ENCODE measurements around the gene COMT.

COMT gene

DNA sequence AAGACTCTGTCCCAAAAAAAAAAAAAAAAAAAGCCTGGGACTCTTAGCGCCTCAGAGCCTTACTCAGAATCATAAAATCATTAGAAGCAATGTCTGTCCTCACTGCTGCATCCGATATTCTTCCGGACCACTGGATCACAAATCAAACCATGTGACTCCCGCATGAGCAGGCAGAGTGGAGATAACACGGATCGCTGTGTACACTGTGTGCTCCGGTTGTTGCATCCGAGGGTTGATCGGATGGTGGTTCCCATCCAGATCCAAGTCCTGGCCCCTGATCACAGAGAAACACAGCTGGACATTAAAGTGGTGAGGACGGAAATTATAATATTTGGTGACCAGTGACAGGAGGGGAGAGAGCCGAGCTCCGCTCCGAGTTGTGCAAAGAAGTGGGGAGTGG is 9.8 kb downstream of the COMT start:
- Histone ChIP-seq H3K36me3 (peaks cover 0 to 50% (median 34%) of the 10 kb centered on the region in 11 experiments; a peak in 16 of 22 replicates), H3K4me3 (no peak overlapping the region), H3K27ac (peak overlapping the region in 4 of 11 experiments; percentile 14 to 56 (median 22); a peak in 7 of 22 replicates), H3K9ac (peak overlapping the region in 2 of 11 experiments; percentile 2 to 49; a peak in 2 of 22 replicates), H3K27me3 (no peaks in the 10 kb centered on the region), H3K9me3 (replicated peaks in 1 of 11) (no peaks in the 10 kb centered on the region), H3K4me1 (peaks cover 57 to 100% (median 96%) of the 10 kb centered on the region in 10 experiments), H3K4me2 (peak overlapping the region in 9 of 11 experiments; percentile 17 to 99 (median 62); a peak in 18 of 22 replicates), H4K20me1 (peaks cover 34 to 93% (median 78%) of the 10 kb centered on the region in 11 experiments)
- TF ChIP-seq Cebpa-rat (IDR thresholded peaks at IDR 0.05) = no peak

DNA sequence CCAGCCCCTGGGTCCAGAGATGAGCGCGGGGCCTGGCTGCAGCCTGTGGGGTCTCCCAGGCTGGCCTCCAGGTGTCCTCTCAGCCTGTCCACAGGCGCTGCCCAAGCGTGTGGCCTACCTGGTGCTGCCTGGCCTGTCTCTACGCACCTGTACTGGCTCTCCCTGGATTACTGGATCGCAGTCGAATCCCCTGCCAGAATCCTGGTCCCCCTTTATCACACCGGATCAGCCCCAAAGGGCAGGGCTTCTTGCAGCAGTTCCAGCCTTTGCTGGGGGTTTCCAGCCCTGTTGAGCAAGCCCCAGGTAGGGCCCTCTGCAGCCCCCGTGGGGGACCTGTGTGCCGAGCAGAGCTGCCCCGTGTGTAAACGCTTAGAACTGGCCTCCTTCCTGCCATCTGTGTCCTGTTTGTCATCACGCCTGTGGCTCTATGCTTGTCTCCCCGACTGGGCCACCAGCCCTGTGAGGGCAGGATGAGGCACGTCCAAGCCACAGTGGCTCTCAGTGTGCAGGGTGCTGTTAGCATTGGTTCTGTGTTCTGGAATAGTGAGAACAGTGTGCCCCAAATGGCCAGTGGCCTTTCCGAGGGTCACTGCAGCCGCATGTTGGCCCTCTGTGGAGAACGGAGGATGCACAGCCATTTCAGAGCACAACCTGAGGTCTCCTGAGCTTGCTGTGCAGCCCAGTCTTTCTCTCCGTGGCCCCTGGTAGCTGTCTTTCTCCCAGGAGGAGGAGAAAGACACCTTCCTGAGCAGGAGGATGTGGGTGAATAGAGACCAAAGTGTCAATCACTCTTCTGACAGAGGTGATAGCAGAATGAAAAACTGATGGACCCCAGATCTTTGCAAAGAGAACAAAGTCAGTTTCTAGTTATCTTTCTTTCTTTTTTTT is 13.9 kb downstream of the COMT start:
- Histone ChIP-seq H3K27ac (peak overlapping the region in 7 of 11 experiments; percentile 24 to 58 (median 47); a peak in 11 of 22 replicates), H3K9me3 (replicated peaks in 1 of 11) (no peaks in the 10 kb centered on the region), H3K27me3 (no peaks in the 10 kb centered on the region), H4K20me1 (peaks cover 69 to 99% (median 92%) of the 10 kb centered on the region in 11 experiments), H3K4me3 (no peak overlapping the region), H3K4me2 (peak overlapping the region; percentile 21 to 76 (median 58); a peak in 20 of 22 replicates), H3K4me1 (peaks cover 39 to 96% (median 87%) of the 10 kb centered on the region in 10 experiments), H3K9ac (peak overlapping the region in 9 of 11 experiments; percentile 8 to 53 (median 35); a peak in 10 of 22 replicates), H3K36me3 (peaks cover 0 to 42% (median 22%) of the 10 kb centered on the region in 11 experiments; a peak in 15 of 22 replicates)
- no peak for TF ChIP-seq Cebpa-rat (IDR thresholded peaks at IDR 0.05)

DNA sequence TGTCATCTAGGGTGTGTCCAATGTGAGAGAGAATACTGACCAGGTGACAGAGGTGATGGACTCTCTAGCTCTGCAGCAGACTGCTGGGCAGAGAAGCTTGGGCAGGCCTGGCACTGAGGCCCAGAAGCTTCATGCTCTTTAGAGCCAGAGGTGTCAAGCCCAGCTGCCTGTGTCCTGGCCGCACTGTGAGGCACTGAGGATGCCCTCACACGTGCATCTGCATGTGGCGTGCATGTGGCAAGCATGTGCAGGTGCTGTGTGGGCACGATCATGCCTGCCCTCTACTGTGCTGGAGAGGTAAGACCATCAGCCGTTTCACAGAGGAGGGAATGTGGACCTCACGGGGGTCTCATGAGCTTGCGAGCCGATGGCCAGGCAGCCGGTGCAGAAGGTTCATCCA is 15.9 kb downstream of the COMT start:
- Histone ChIP-seq H3K36me3 (peaks cover 10 to 41% (median 21%) of the 10 kb centered on the region in 11 experiments; a peak in 20 of 22 replicates), H3K27ac (no peak overlapping the region), H3K4me1 (peaks cover 50 to 97% (median 86%) of the 10 kb centered on the region in 10 experiments), H3K9ac (no peak overlapping the region), H3K9me3 (replicated peaks in 1 of 11) (no peaks in the 10 kb centered on the region), H4K20me1 (peaks cover 83 to 99% (median 91%) of the 10 kb centered on the region in 11 experiments), H3K27me3 (no peaks in the 10 kb centered on the region), H3K4me2 (peak overlapping the region in 1 of 11 experiments; percentile 30; a peak in 1 of 22 replicates), H3K4me3 (no peak overlapping the region)
- no peak for TF ChIP-seq Cebpa-rat (IDR thresholded peaks at IDR 0.05)

DNA sequence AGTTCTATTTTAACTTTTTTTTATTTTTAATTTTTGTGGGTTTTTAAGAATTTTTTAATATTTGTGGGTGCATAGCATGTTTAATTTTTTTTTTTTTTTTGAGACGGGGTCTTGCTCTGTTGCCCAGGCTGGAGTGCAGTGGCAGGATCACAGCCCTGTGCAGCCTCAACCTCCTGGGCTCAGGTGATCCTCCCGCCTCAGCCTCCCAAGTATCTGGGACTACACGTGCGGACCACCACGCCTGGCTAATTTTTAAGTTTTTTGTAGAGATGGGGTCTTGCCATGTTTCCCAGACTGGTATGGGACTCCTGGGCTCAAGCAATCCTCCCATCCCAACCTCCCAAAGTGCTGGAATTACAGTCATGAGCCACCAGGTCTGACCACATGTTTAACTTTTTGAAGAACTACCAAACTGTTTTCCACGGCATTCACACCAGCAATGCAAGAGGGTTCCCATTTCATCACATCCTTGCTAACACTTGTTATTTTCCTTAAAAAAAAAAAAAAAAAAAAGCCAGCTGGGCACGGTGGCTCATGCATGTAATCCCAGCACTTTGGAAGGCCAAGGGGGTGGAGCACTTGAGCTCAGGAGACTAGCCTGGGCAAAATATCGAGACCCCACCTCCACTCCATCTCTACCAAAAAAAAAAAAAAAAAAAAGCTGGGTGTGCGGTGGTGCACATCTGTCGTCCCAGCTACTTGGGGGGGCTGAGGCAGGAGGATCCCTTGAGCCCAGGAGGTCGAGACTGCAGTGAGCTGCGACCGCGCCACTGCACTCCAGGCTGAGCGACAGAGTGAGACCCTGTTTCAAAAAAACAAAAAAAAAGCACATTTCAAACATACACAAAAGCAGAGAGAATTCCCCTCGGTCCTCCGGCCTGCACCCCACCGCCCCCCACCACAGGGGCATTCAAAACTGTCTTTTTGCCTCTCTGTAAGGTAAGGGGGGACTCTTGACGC is 16.8 kb downstream of the COMT start:
- no peaks in the 10 kb centered on the region for H3K27me3 ChIP-seq
- H3K4me2 ChIP-seq = peak overlapping the region; percentile 11 to 69 (median 55); a peak in 18 of 22 replicates
- H3K9ac ChIP-seq = peak overlapping the region in 2 of 11 experiments; percentile 17 to 26; a peak in 1 of 22 replicates
- peaks cover 83 to 100% (median 92%) of the 10 kb centered on the region in 11 experiments for H4K20me1 ChIP-seq
- no peaks in the 10 kb centered on the region for H3K9me3 ChIP-seq (replicated peaks in 1 of 11)
- peaks cover 18 to 50% (median 29%) of the 10 kb centered on the region in 11 experiments for H3K36me3 ChIP-seq
- H3K4me1 ChIP-seq = peaks cover 58 to 93% (median 85%) of the 10 kb centered on the region in 10 experiments
- H3K4me3 ChIP-seq = no peak overlapping the region
- TF ChIP-seq Cebpa-rat (IDR thresholded peaks at IDR 0.05) = no peak
- H3K27ac ChIP-seq = peak overlapping the region in 1 of 11 experiments; percentile 10; a peak in 1 of 22 replicates

DNA sequence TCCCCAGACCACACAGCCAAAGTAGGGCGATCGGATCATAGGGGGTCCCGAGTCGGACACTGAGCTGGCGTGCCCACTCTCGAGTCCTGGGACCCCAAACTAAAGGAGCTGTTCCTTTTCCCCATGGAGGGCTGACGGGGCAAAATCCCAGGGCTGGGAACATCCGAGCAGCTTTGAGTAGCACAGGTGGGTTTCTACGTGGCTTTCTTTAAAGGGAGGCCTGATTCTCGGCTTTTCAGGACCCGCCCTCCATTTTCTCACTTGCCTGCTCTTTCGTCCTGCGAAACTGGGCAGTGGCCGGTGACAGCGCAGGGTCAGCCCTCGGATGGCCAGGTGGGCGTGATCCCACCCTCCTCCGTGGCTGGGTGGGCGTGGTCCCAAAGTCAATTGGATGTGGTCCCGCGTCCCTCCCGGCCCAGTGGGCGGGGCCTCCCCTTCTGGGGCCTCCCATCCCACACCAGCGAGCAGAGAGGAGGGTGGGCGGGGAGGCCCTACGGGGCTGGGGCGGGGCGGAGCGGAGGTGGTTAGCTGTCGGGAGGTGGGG is 17.5 kb downstream of the COMT start:
- H3K4me3 ChIP-seq = no peak overlapping the region
- H3K27ac ChIP-seq = peak overlapping the region in 1 of 11 experiments; percentile 10; a peak in 1 of 22 replicates

DNA sequence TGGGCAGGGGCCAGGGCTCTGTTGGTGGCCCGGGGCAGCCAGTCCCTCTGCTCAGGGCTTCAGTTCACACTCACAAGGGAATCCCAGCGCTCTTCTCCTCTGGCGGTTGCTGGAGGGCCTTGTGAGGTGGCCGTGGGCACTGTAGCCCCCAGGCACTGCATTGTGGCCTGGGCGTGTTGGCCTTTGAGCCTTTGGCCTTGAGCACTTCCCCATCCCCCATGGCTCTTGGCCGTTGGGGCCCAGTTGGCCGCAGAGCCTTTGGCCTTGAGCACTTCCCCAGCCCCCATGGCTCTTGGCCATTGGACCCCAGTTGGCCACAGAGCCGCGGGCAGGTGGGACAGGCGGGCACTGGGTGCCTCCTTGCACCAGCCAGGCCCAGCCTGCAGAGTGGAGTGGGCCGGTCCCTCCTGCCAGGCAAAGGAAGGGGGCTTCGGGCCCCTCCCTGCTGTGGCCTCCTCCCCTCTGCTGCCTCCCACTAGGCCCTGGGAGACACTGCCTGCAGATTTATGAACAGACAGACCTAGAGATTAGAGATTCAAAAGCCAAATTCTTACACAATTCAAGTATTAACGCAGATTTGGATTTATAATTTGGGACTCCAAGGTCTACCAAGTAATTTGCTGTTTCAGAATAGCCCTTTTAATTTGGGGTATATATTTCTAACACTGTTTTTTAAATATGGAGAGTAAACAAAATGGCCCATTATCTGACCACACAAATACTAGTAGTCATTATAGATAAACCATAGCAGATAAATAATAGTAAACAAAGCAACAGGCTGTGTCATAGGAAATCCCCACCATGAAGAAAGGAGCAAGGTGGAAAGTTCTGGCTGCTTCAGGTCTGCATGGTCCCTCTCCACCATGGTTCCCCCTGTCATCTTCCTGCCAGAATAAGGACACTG is 18.3 kb downstream of the COMT start:
- peak overlapping the region in 5 of 11 experiments; percentile 1 to 54 (median 29); a peak in 2 of 22 replicates for H3K9ac ChIP-seq
- peak overlapping the region in 2 of 11 experiments; percentile 25 to 26; a peak in 1 of 22 replicates for H3K27ac ChIP-seq
- H3K27me3 ChIP-seq = no peaks in the 10 kb centered on the region
- no peak overlapping the region for H3K4me3 ChIP-seq
- peak overlapping the region in 8 of 11 experiments; percentile 26 to 51 (median 40); a peak in 10 of 22 replicates for H3K4me2 ChIP-seq
- H3K36me3 ChIP-seq = peaks cover 32 to 57% (median 44%) of the 10 kb centered on the region in 11 experiments
- no peaks in the 10 kb centered on the region for H3K9me3 ChIP-seq (replicated peaks in 1 of 11)
- H3K4me1 ChIP-seq = peaks cover 56 to 78% (median 72%) of the 10 kb centered on the region in 10 experiments
- no peak for TF ChIP-seq Cebpa-rat (IDR thresholded peaks at IDR 0.05)
- H4K20me1 ChIP-seq = peaks cover 68 to 100% (median 80%) of the 10 kb centered on the region in 11 experiments

More for the DNA sequence above, 17.5 kb downstream of the COMT start:
- Histone ChIP-seq H3K4me1 (peaks cover 58 to 85% (median 78%) of the 10 kb centered on the region in 10 experiments), H3K4me2 (peak overlapping the region; percentile 11 to 69 (median 55); a peak in 18 of 22 replicates), H3K36me3 (peaks cover 25 to 57% (median 37%) of the 10 kb centered on the region in 11 experiments), H4K20me1 (peaks cover 76 to 100% (median 84%) of the 10 kb centered on the region in 11 experiments), H3K27me3 (no peaks in the 10 kb centered on the region), H3K9me3 (replicated peaks in 1 of 11) (no peaks in the 10 kb centered on the region), H3K9ac (peak overlapping the region in 2 of 11 experiments; percentile 17 to 26; a peak in 1 of 22 replicates)
- TF ChIP-seq Cebpa-rat (IDR thresholded peaks at IDR 0.05) = no peak

All from BLaER1 treated with 17β-estradiol and CSF1 and Interleukin-3, amounts not matched to agents 10 nM and 100 nM (cell line).